ENCODE results near the gene NFATC3. TPM values are rescaled to one million over a fixed set of nuclear protein-coding genes. Genes with fewer than 3 reads are reported as not detected.

NFATC3 gene
- total RNA-seq, 1 donor from 2014 or later = 51.8 TPM

DNA sequence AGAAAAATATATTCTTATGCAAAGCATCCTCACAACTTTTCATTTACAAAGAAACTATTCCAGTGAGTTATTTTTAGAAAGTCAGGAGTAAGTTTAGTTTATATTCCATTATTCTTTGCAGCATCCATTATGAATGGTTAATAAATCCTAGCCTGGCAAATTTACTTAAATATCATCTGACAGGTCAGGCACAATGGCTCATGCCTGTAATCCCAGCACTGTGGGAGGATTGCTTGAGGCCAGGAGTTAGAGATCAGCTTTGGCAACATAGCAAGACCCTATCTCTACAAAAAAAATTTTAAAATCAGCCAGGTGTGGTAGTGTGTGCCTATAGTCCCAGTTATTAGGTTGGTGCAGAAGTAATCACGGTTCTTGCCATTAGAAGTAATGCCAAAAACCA, 137.9 kb downstream of the NFATC3 start:
- no peak overlapping the region for H3K4me3 Mint-ChIP-seq
- DNase-seq (ENCODE audit: low spot score in 2 of 2, unreplicated experiment in 2 of 2) = no peak
- H3K4me1 Mint-ChIP-seq = no peaks in the 10 kb centered on the region
- no peaks in the 10 kb centered on the region for H3K27me3 Mint-ChIP-seq (ENCODE audit: low read depth)
- H3K27ac Mint-ChIP-seq = no peak overlapping the region
- no peaks in the 10 kb centered on the region for H3K36me3 Mint-ChIP-seq
- H3K9me3 Mint-ChIP-seq = no peaks in the 10 kb centered on the region
- TF ChIP-seq, protein P1, sequence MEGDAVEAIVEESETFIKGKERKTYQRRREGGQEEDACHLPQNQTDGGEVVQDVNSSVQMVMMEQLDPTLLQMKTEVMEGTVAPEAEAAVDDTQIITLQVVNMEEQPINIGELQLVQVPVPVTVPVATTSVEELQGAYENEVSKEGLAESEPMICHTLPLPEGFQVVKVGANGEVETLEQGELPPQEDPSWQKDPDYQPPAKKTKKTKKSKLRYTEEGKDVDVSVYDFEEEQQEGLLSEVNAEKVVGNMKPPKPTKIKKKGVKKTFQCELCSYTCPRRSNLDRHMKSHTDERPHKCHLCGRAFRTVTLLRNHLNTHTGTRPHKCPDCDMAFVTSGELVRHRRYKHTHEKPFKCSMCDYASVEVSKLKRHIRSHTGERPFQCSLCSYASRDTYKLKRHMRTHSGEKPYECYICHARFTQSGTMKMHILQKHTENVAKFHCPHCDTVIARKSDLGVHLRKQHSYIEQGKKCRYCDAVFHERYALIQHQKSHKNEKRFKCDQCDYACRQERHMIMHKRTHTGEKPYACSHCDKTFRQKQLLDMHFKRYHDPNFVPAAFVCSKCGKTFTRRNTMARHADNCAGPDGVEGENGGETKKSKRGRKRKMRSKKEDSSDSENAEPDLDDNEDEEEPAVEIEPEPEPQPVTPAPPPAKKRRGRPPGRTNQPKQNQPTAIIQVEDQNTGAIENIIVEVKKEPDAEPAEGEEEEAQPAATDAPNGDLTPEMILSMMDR (IDR thresholded peaks at IDR 0.05; ENCODE audit: unreplicated experiment) = no peak

DNA sequence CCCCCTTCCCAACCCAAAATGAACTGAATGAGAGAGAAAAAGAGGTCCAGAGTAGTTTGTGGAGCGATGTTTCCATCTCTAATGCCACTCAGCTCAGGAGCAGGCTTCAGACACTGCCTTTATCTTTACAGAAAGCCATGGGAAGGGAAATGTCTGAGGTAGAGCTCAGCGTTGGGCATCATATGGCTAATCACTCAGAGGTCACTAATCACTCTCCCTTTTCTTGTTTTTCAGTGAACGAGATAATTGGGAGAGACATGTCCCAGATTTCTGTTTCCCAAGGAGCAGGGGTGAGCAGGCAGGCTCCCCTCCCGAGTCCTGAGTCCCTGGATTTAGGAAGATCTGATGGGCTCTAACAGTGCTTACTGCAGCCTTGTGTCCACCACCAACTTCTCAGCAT, 140.9 kb downstream of the NFATC3 start:
- no peaks in the 10 kb centered on the region for H3K27me3 Mint-ChIP-seq (ENCODE audit: low read depth)

DNA sequence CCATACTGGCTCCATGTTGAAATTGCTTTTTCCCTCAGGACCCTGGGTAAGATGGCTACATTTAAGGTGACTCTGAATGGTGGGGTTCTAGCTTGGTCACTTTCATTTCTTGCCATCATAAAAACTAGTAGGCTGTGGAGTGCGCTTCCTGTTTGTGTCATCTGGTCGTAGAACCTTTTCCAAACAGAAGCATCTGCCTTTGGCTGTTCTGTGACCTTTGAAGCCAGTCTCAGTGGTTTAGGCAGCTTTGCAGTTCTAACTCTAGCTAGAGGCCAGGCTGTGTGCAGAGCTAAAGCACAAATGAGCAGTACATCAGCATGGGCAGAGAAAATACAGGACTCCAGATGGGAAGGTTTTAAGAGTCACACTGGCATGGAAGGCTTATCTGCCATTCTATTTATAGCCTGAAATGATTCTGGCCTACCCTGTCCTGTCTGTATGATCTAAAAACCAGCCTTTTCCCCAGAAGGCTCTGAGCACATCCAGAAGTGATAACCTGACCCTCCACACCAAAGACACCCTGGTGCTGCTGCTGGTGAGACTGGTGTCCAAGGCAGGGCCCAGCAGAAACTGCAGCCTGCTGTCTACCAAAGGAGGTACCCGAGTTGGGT, 142.1 kb downstream of the NFATC3 start:
- no peaks in the 10 kb centered on the region for H3K9me3 Mint-ChIP-seq
- DNase-seq (ENCODE audit: low spot score in 2 of 2, unreplicated experiment in 2 of 2) = no peak
- H3K27ac Mint-ChIP-seq = no peak overlapping the region
- no peak overlapping the region for H3K4me3 Mint-ChIP-seq
- H3K36me3 Mint-ChIP-seq = peaks cover 5% of the 10 kb centered on the region
- H3K4me1 Mint-ChIP-seq = no peaks in the 10 kb centered on the region
- no peaks in the 10 kb centered on the region for H3K27me3 Mint-ChIP-seq (ENCODE audit: low read depth)
- TF ChIP-seq, protein P1 (IDR thresholded peaks at IDR 0.05; ENCODE audit: unreplicated experiment) = no peak

More for the DNA sequence above, 140.9 kb downstream of the NFATC3 start:
- no peak overlapping the region for H3K4me3 Mint-ChIP-seq
- peaks cover 5% of the 10 kb centered on the region for H3K36me3 Mint-ChIP-seq
- no peaks in the 10 kb centered on the region for H3K9me3 Mint-ChIP-seq
- H3K4me1 Mint-ChIP-seq = no peaks in the 10 kb centered on the region
- no peak for DNase-seq (ENCODE audit: low spot score in 2 of 2, unreplicated experiment in 2 of 2)
- TF ChIP-seq, protein P1 (IDR thresholded peaks at IDR 0.05; ENCODE audit: unreplicated experiment) = no peak
- no peak overlapping the region for H3K27ac Mint-ChIP-seq

DNA sequence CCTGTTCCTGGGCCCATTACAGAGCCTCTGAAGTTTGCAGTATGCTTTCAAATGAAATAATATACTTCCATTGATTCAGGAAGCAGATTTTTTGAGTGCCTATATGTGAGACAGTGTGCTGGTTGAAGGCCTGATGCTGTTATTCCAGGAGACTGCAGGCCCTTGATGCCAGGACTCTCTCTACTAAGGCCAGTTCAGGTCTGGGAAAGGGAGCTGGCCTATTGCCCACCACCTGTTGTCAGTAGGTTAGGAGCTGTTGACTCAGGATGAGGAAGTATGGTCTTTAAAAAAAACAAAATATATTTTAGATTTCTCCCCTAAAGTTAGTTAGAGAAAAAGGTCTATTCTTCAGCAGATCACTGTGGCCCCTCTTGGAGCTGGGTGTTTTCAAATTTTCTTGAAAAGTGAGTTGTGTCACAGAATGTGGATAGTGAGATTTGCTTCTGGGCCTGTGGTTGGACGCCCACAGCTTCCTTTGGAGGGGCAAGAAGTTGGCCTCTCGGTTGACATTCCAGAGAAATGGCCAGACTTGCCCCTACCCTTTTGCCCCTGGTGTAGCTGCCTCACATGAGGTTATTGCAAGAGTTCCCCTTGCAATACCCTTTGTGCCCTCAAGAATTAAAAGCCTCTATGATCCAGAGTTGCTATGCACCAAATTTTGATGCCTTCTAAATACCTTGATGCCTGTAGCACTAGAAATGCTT, 142.8 kb downstream of the NFATC3 start:
- Mint-ChIP-seq H3K4me1 (no peaks in the 10 kb centered on the region), H3K9me3 (no peaks in the 10 kb centered on the region), H3K36me3 (peaks cover 5% of the 10 kb centered on the region), H3K27me3 (ENCODE audit: low read depth) (no peaks in the 10 kb centered on the region), H3K4me3 (no peak overlapping the region), H3K27ac (no peak overlapping the region)
- TF ChIP-seq, protein P1 (IDR thresholded peaks at IDR 0.05; ENCODE audit: unreplicated experiment) = no peak
- DNase-seq (ENCODE audit: low spot score in 2 of 2, unreplicated experiment in 2 of 2) = no peak

DNA sequence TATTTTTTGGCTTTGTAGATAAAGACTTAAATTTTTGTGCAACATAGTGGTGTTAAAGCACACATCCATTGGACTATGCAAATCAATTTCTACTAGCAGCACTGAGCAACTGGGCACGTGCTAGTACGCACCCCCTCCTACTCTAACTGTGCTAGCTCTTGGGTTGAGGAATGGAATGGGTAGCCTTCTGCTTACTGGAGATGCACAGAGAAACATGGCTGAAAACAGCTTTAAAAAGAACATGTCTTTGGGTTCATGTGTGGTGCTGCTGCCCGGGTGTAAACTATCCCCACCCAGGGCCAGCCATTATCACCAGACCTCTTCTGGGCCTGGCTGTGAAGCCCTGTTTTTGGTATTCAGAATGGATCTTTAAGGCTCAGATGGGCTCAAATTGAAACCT, 143.5 kb downstream of the NFATC3 start:
- H3K9me3 Mint-ChIP-seq = no peaks in the 10 kb centered on the region
- peaks cover 4% of the 10 kb centered on the region for H3K4me1 Mint-ChIP-seq
- H3K36me3 Mint-ChIP-seq = peaks cover 5% of the 10 kb centered on the region
- H3K4me3 Mint-ChIP-seq = no peak overlapping the region
- H3K27ac Mint-ChIP-seq = no peak overlapping the region
- DNase-seq (ENCODE audit: low spot score in 2 of 2, unreplicated experiment in 2 of 2) = no peak
- peaks cover 5% of the 10 kb centered on the region for H3K27me3 Mint-ChIP-seq (ENCODE audit: low read depth)
- TF ChIP-seq, protein P1 (IDR thresholded peaks at IDR 0.05; ENCODE audit: unreplicated experiment) = no peak
